22Rv1 (cell line): ENCODE measurements around the gene EPN2.

Experiments used
- H3K27ac ChIP-seq: fragments of 450-650 bp; 2 replicates; pipeline ENCODE4 v1.5.1; 2017
- ZFX ChIP-seq: fragments of 450-650 bp; IDR thresholded peaks from 2 replicates; pipeline ENCODE4 v1.6.1; 2017; ENCODE audit warnings: antibody characterized with exemption, borderline replicate concordance
- TF ChIP-seq, protein P1 (sequence below): fragments of 450-650 bp; IDR thresholded peaks from 2 replicates; pipeline ENCODE4 v1.5.1; 2017; ENCODE audit warnings: mild to moderate bottlenecking

EPN2 gene

DNA sequence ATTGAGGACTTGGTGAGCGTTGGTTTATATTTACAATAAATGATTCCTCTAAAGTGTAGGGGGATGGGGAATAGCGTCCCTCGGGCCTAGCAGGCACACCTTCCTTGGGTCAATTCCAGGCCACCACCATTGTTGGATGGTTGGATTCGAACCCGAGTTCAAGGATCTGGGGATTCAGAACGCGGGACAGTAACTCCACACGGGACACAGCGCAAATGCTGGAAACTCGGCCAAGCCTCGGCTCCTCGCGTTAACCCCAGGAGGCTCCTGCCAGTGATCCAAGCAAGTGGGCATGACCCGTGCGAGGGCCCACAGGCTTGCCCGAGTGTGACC lies 124.7 kb downstream of the EPN2 start:
- no peak for TF ChIP-seq ZFX
- TF ChIP-seq, protein P1, sequence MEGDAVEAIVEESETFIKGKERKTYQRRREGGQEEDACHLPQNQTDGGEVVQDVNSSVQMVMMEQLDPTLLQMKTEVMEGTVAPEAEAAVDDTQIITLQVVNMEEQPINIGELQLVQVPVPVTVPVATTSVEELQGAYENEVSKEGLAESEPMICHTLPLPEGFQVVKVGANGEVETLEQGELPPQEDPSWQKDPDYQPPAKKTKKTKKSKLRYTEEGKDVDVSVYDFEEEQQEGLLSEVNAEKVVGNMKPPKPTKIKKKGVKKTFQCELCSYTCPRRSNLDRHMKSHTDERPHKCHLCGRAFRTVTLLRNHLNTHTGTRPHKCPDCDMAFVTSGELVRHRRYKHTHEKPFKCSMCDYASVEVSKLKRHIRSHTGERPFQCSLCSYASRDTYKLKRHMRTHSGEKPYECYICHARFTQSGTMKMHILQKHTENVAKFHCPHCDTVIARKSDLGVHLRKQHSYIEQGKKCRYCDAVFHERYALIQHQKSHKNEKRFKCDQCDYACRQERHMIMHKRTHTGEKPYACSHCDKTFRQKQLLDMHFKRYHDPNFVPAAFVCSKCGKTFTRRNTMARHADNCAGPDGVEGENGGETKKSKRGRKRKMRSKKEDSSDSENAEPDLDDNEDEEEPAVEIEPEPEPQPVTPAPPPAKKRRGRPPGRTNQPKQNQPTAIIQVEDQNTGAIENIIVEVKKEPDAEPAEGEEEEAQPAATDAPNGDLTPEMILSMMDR = no peak
- H3K27ac ChIP-seq = peak overlapping the region; percentile 72

DNA sequence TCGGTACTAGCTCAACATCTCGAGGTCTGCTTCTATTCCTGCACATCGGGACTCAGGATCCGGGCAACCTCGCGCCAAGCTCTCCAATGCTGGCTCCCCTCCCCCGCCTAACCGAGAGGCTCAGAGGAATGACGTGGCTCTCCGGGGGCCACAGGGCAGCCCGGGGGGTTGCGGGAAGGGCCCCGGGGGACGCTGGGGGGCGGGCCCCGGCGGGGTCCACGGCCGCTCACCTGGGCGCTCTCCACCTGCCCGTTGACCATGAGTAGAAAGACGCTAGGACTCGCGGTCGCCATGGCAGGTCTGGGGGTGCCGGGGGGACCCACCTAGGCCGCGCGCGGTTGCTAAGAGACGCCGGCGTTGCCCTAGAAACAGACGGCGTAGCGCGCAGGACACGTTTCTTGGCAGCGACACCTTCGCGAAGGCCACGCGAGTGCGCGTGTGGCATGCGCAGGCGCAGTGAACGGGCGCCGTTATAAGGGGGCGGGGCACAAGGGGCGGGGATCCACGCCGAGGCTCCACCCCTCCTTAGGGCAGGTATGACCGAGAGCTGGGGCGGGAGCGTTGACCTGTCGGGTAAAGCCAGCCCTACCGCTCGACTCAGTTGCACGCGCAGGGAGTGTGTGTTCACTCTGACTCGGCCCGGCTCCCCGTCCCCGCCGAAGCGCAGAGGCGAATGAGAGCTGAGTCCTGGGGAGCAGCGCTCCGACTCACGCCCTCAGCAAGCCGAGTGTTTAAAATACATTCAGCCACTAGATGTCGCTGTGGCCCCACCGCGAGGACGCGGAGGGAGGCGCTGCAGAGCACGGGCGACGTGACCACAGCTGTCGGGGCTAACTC lies 125.3 kb downstream of the EPN2 start, which contains the start of gene B9D1:
TSS of gene B9D1 (minus strand) at position 447 of the 837 bp plus-strand sequence. CDS start at position 293, 154 bp downstream.
- H3K27ac ChIP-seq = peak within 1 kb of the TSS; percentile 72
- TF ChIP-seq ZFX = no peak
- TF ChIP-seq, protein P1 = peak; percentile 98

DNA sequence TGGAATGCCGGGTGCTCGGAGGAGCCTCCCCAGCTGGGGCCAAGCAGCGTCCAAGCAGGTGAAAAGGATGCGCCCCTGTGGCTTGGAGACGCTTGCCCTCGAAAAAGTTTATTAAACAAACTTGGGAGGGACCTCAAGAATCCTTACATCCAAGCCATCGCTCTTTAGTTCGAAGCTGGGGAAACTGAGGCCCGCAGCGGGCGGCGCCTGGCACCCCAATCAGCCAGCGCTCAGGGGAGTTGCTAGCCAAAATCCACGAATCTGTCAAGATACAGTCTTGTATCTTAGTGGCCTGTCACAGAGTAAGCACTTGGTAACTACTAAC lies 125.9 kb downstream of the EPN2 start:
- TF ChIP-seq ZFX = no peak
- TF ChIP-seq, protein P1 = peak; percentile 78

DNA sequence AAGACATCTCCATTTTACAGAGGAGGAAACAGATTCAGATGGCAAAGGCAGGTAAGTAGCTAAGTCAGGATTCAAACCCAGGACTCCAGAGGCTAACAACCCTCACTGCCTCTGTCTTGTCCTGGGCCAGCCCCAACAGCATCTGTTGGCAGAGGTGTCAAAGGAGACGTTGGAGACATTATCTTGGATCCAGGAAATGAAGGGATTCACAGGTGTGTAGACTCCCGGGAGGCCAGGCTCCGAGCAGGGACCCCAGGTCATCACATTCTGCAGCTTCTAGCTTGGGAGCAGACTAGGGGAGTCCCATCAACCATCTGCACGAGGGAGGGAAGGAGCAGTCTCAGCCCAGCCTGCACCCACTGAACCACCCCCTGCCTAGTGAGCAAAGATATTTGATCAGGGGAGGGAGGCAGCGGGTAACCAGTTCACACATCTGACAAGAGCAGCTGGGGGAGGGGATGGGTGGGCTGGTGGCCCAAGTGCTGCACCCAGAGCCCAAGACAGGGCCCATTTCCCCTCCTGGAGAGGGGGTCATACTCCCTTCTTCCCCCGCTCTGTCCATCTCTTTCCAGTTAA lies 126.4 kb downstream of the EPN2 start:
- peak overlapping the region; percentile 72 for H3K27ac ChIP-seq
- no peak for TF ChIP-seq ZFX
- TF ChIP-seq, protein P1 = no peak

More for the DNA sequence above, 125.9 kb downstream of the EPN2 start:
- H3K27ac ChIP-seq = peak overlapping the region; percentile 72

DNA sequence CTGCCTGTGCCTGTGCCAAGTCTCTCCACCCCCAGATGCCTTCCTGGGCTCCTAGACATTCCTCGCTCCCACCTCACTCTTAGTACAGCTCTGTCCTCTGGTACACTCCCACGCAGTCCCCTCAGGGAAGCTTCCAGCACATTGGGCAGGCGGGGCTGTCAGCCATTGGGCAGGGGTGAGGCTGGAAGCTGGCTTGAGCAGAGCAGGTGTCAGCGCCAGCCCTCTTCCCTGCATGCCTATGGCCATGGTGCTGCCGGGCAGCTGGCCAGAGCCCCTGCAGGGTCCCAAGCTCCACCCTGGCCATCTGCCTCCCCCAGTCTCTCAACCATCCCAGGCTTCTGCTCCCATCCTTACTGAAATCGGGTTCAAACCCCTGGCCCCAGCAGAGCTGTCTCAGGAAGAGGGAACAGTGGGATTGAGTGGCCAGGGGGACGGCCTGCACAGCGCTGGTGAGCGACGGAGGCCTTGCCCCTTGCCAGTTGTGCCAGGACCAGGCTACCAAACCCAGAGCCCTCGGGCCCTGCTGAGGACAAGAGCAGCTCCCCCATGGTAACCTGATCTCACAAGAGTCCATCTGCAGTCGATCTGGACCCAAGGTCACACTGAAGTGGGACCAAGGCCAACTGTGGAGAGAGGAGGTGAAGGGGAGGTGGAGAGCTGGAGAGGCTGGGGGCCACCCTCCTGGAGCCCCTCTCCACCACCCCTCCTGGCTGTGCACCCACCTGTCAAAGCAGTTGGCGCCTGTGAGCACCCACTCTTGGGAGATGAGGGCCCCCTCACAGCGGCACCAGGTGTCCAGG lies 127.7 kb downstream of the EPN2 start:
- no peak overlapping the region for H3K27ac ChIP-seq
- TF ChIP-seq, protein P1 = no peak
- TF ChIP-seq ZFX = no peak

DNA sequence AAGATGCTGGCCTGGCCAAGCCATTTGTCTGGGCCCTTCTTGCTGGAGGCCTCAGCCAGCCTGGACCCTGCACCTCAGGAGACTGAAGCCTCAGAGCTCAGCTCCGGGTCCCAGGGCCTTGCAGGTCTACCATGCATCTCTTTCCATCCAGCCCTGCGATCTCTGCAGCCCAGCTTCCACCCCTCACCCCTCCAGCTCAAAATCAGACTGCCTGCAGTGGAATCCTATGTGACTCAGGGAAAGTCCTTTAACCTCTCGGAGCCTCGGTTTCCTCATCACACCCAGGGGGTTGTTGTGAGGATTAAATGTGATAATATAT lies 128.3 kb downstream of the EPN2 start:
- TF ChIP-seq, protein P1 = no peak
- no peak for TF ChIP-seq ZFX
- no peak overlapping the region for H3K27ac ChIP-seq
